H1 (cell line): ENCODE data around the gene VGLL3. TPM values are rescaled to one million over a fixed set of nuclear protein-coding genes. Genes with fewer than 3 reads are reported as not detected.

Source experiments
- ASH2L ChIP-seq: fragments of 200-600, 300-600 bp; sonication (generic); IDR thresholded peaks from one replicate; pipeline ENCODE4 v1.7.1; 2017; ENCODE audit warnings: low read length
- NRF1 ChIP-seq: IDR thresholded peaks from 2 replicates; pipeline ENCODE4 v1.6.1; 2011; ENCODE audit warnings: mild to moderate bottlenecking, low read depth, low read length, improper control_type of control experiment
- SIRT6 ChIP-seq: IDR thresholded peaks from one replicate; pipeline ENCODE4 v1.7.1; 2012; ENCODE audit warnings: low read length, inconsistent platforms
- ZNF274 ChIP-seq: IDR thresholded peaks from 2 replicates; pipeline ENCODE4 v1.7.0; 2012; ENCODE audit warnings: low read length, borderline replicate concordance; ENCODE audit errors: extremely low read depth
- polyA plus RNA-seq, 7 experiments: library from polyadenylated mRNA; depleted of rRNA in 3 of 7; stranded (reverse) in 5 of 7; unstranded in 2 of 7; fragments of >200 nt in 5 of 7; fragments of 200-250 nt in 2 of 7; gene quantifications; 1 replicate in 5 of 7; 2 replicates in 1 of 7; 4 replicates in 1 of 7; pipeline versions ENCODE4 v1.2.1 to v1.2.3, GENCODE V29; 2011 to 2013; ENCODE audit warnings: missing spikeins in 2 of 7, mixed read lengths in 2 of 7
- total RNA-seq: library from RNA; stranded (reverse); fragmentation: NEBNext Ultra II Directional; extraction: Animal tissue kit (Norgen Biotek cat#: 25700); gene quantifications from 2 replicates; pipeline ENCODE4 v1.2.1, GENCODE V29; 2021

The VGLL3 gene
- total and polyA plus RNA-seq, 2 of the 8 experiments (the other 6 are each of a cell fraction or from before 2014, with no cell fraction given): 13.4 to 24.2 TPM

DNA sequence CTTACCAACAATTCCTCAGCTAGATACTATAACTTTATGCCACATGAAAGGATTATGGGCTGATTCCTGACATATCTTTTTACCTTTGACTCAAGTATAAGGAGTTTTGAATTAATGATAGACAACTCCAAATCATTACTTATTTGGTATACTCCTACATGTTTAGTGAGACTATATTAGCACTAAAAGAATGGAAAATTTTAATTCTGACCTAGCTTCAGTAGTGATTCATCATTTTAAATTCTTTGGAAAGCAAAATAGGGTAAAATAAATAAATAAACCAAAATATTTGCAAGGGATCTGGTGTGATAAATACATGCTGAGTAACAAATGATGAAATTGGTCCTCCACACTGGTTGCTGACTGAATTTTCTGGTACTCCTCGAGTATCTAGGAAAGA is 42.3 kb upstream of the VGLL3 start (continued):
- TF ChIP-seq ASH2L (no peak), ZNF274 (no peak), NRF1 (no peak), SIRT6 (no peak)
